DOHH2 (cell line): ENCODE results near the gene GCA.

ENCODE experiments used
- H3F3A ChIP-seq: fragments of 200-600 bp; sonication (generic), shearing (Covaris generic); 2 replicates; pipeline ENCODE4 v1.6.0; 2016; ENCODE audit warnings: antibody characterized with exemption, mild to moderate bottlenecking; ENCODE audit not compliant: control insufficient read depth, insufficient read depth
- H3K27ac ChIP-seq: fragments of 200-600 bp; sonication (generic); 2 replicates; pipeline ENCODE4 v1.5.1; 2014; ENCODE audit warnings: low read depth, mild to moderate bottlenecking, low read length, moderate library complexity
- H3K27me3 ChIP-seq: fragments of 200-600 bp; sonication (generic); 2 replicates; pipeline ENCODE4 v1.6.1; 2014; ENCODE audit warnings: mild to moderate bottlenecking, low read length, mixed read lengths; ENCODE audit not compliant: control insufficient read depth
- H3K36me3 ChIP-seq: fragments of 200-600 bp; sonication (generic); 2 replicates; pipeline ENCODE4 v1.6.1; 2014; ENCODE audit warnings: mild to moderate bottlenecking, low read length, moderate library complexity, mixed read lengths; ENCODE audit not compliant: control insufficient read depth
- H3K4me1 ChIP-seq: fragments of 200-600 bp; sonication (generic); 2 replicates; pipeline ENCODE4 v1.6.1; 2014; ENCODE audit warnings: mild to moderate bottlenecking, low read length, mixed read lengths; ENCODE audit not compliant: control insufficient read depth
- H3K4me2 ChIP-seq: fragments of 200-600 bp; sonication (generic); 2 replicates; pipeline ENCODE4 v1.6.0; 2014; ENCODE audit warnings: mild to moderate bottlenecking, low read length, moderate library complexity
- H3K4me3 ChIP-seq: fragments of 200-600 bp; sonication (generic); 2 replicates; pipeline ENCODE4 v1.5.1; 2014; ENCODE audit warnings: mild to moderate bottlenecking, low read length, mixed read lengths
- H3K79me2 ChIP-seq: fragments of 200-600 bp; sonication (generic); 2 replicates; pipeline ENCODE4 v1.6.1; 2014; ENCODE audit warnings: mild to moderate bottlenecking, low read length, mixed read lengths; ENCODE audit not compliant: control insufficient read depth
- H3K9me2 ChIP-seq: fragments of 200-600 bp; sonication (generic); replicated peaks from 2 replicates; pipeline ENCODE4 v1.6.1; 2014; ENCODE audit warnings: mild to moderate bottlenecking, low read length, mixed read lengths; ENCODE audit not compliant: control insufficient read depth
- H3K9me3 ChIP-seq: fragments of 200-600 bp; sonication (generic); 2 replicates; pipeline ENCODE4 v1.6.1; 2014; ENCODE audit warnings: antibody characterized with exemption, low read length, mixed read lengths; ENCODE audit not compliant: control insufficient read depth, insufficient read depth
- H4K20me1 ChIP-seq: fragments of 200-600 bp; sonication (generic); 2 replicates; pipeline ENCODE4 v1.6.0; 2014; ENCODE audit warnings: low read depth, mild to moderate bottlenecking, antibody characterized with exemption, low read length, moderate library complexity; ENCODE audit not compliant: control insufficient read depth, insufficient read depth
- CTCF ChIP-seq: fragments of 200-600 bp; sonication (generic); IDR thresholded peaks from one replicate; pipeline ENCODE4 v1.5.1; 2014; ENCODE audit warnings: antibody characterized with exemption, mild to moderate bottlenecking, low read depth, low read length; ENCODE audit not compliant: poor library complexity, severe bottlenecking
- EZH2phosphoT487 ChIP-seq: fragments of 200-600 bp; sonication (generic); IDR thresholded peaks from 2 replicates; pipeline ENCODE4 v1.6.1; 2017; ENCODE audit warnings: borderline replicate concordance, mild to moderate bottlenecking, antibody characterized with exemption, low read length, moderate library complexity, mixed read lengths

GCA gene

GRCh38 chr2:162379719-162380580 lies 36.0 kb downstream of the GCA start:
- Histone ChIP-seq H3K9me2 (no peaks in the 10 kb centered on the region), H3F3A (no peaks in the 10 kb centered on the region), H3K4me2 (no peak overlapping the region), H3K4me3 (no peak overlapping the region), H3K27ac (no peak overlapping the region), H3K27me3 (no peaks in the 10 kb centered on the region), H3K79me2 (no peaks in the 10 kb centered on the region), H3K36me3 (no peaks in the 10 kb centered on the region), H3K4me1 (no peaks in the 10 kb centered on the region), H3K9me3 (no peaks in the 10 kb centered on the region), H4K20me1 (no peaks in the 10 kb centered on the region)
- TF ChIP-seq EZH2phosphoT487, result no peak
- TF ChIP-seq CTCF, result no peak

GRCh38 chr2:162381851-162382250 lies 37.9 kb downstream of the GCA start:
- Histone ChIP-seq H3K4me2 (no peak overlapping the region), H3K27ac (no peak overlapping the region), H3K27me3 (no peaks in the 10 kb centered on the region), H3F3A (no peaks in the 10 kb centered on the region), H3K79me2 (no peaks in the 10 kb centered on the region), H3K4me1 (no peaks in the 10 kb centered on the region), H3K9me3 (no peaks in the 10 kb centered on the region), H3K9me2 (no peaks in the 10 kb centered on the region), H4K20me1 (no peaks in the 10 kb centered on the region), H3K4me3 (no peak overlapping the region), H3K36me3 (no peaks in the 10 kb centered on the region)
- TF ChIP-seq EZH2phosphoT487 (no peak), CTCF (no peak)

GRCh38 chr2:162382278-162382677 lies 38.3 kb downstream of the GCA start:
- H3K9me2 ChIP-seq, result no peaks in the 10 kb centered on the region
- TF ChIP-seq EZH2phosphoT487 (no peak), CTCF (no peak)
- no peaks in the 10 kb centered on the region for H4K20me1 ChIP-seq
- H3K36me3 ChIP-seq, result no peaks in the 10 kb centered on the region
- no peaks in the 10 kb centered on the region for H3K27me3 ChIP-seq
- no peaks in the 10 kb centered on the region for H3K9me3 ChIP-seq
- H3F3A ChIP-seq, result no peaks in the 10 kb centered on the region
- H3K4me3 ChIP-seq, result no peak overlapping the region
- H3K79me2 ChIP-seq, result no peaks in the 10 kb centered on the region
- no peak overlapping the region for H3K4me2 ChIP-seq
- no peak overlapping the region for H3K27ac ChIP-seq
- H3K4me1 ChIP-seq, result no peaks in the 10 kb centered on the region
